GM23338 (cell line): ENCODE data around the gene TOGARAM1. TPM values are rescaled to one million over a fixed set of nuclear protein-coding genes. Genes with fewer than 3 reads are reported as not detected.

ENCODE experiments used
- ATAC-seq: fragments of 200-7000 bp; cut with Tn5 transposase; 3 replicates; pipeline ENCODE4 v1.9.1; 2020
- DNase-seq: peaks from one replicate; pipeline ENCODE4 v3.0.0-alpha.2; 2015; ENCODE audit warnings: low spot score
- H2AFZ ChIP-seq: fragments of 200-600 bp; sonication (generic); 2 replicates; pipeline ENCODE4 v1.8.0; 2016; ENCODE audit warnings: antibody characterized with exemption, mild to moderate bottlenecking, moderate library complexity
- H3F3A ChIP-seq: fragments of 200-600 bp; sonication (generic); replicated peaks from 2 replicates; pipeline ENCODE4 v1.8.0; 2017; ENCODE audit warnings: antibody characterized with exemption, mixed run types, low read depth
- H3K27ac ChIP-seq: fragments of 200-600 bp; sonication (generic); 2 replicates; pipeline ENCODE4 v1.6.1; 2016; ENCODE audit warnings: low read depth
- H3K27me3 ChIP-seq: fragments of 200-600 bp; sonication (generic); 2 replicates; pipeline ENCODE4 v1.8.0; 2016; ENCODE audit warnings: mild to moderate bottlenecking, mixed run types, moderate library complexity; ENCODE audit not compliant: insufficient read depth
- H3K36me3 ChIP-seq: fragments of 200-600 bp; sonication (generic); 2 replicates; pipeline ENCODE4 v1.8.0; 2016; ENCODE audit warnings: mild to moderate bottlenecking; ENCODE audit not compliant: insufficient read depth
- H3K4me1 ChIP-seq: fragments of 200-600 bp; sonication (generic); 2 replicates; pipeline ENCODE4 v1.8.0; 2016; ENCODE audit warnings: mild to moderate bottlenecking, moderate library complexity; ENCODE audit not compliant: insufficient read depth
- H3K4me2 ChIP-seq: fragments of 200-600 bp; sonication (generic); 2 replicates; pipeline ENCODE4 v1.7.1; 2017; ENCODE audit warnings: mixed run types
- H3K4me3 ChIP-seq: fragments of 200-600 bp; sonication (generic); 2 replicates; pipeline ENCODE4 v1.6.1; 2016; ENCODE audit warnings: mixed run types
- H3K79me2 ChIP-seq: fragments of 200-600 bp; sonication (generic); replicated peaks from 2 replicates; pipeline ENCODE4 v1.8.0; 2017; ENCODE audit warnings: mild to moderate bottlenecking; ENCODE audit not compliant: insufficient read depth
- H3K9me2 ChIP-seq: fragments of 200-600 bp; sonication (generic); 2 replicates; pipeline ENCODE4 v1.8.0; 2017; ENCODE audit not compliant: insufficient read depth
- H4K20me1 ChIP-seq: fragments of 200-600 bp; sonication (generic); replicated peaks from 2 replicates; pipeline ENCODE4 v1.8.0; 2017; ENCODE audit warnings: mild to moderate bottlenecking; ENCODE audit not compliant: insufficient read depth
- H3K27ac Mint-ChIP-seq: 2 replicates; pipeline ENCODE4 v1.8.0; 2020; ENCODE audit warnings: inconsistent platforms, mild to moderate bottlenecking, moderate library complexity, mixed read lengths
- H3K27me3 Mint-ChIP-seq: 3 replicates; pipeline ENCODE4 v1.8.0; 2022; ENCODE audit warnings: low read depth, mild to moderate bottlenecking, moderate library complexity, mixed read lengths, inconsistent platforms; ENCODE audit not compliant: insufficient read depth, poor library complexity
- H3K36me3 Mint-ChIP-seq: 3 replicates; pipeline ENCODE4 v1.8.0; 2021; ENCODE audit warnings: low read depth, mild to moderate bottlenecking, inconsistent platforms, moderate library complexity, mixed read lengths
- H3K4me1 Mint-ChIP-seq: 3 replicates; pipeline ENCODE4 v1.8.0; 2020; ENCODE audit warnings: mild to moderate bottlenecking, inconsistent platforms, mixed read lengths
- H3K4me3 Mint-ChIP-seq: 3 replicates; pipeline ENCODE4 v1.8.0; 2021; ENCODE audit warnings: moderate library complexity, mild to moderate bottlenecking, inconsistent platforms, mixed read lengths
- H3K9me3 Mint-ChIP-seq: 3 replicates; pipeline ENCODE4 v1.8.0; 2020; ENCODE audit warnings: moderate library complexity, mild to moderate bottlenecking, inconsistent platforms, mixed read lengths
- CREB1 ChIP-seq: fragments of 250-450 bp; sonication (Bioruptor Pico); IDR thresholded peaks from 2 replicates; pipeline ENCODE4 v1.5.0; 2020; ENCODE audit warnings: low read depth, mild to moderate bottlenecking, moderate library complexity
- CTCF ChIP-seq, 2 experiments: fragments of 200-600 bp in 1 of 2; sonication (generic) in 1 of 2; conservative IDR thresholded peaks; 2 replicates each; pipeline versions ENCODE4 v1.5.1 to v1.6.1; 2016 to 2017; ENCODE audit warnings: antibody characterized with exemption in 2 of 2, low read depth in 2 of 2, mild to moderate bottlenecking in 2 of 2, moderate library complexity in 1 of 2
- ETS1 ChIP-seq: IDR thresholded peaks from 2 replicates; pipeline ENCODE4 v1.6.1; 2016; ENCODE audit warnings: antibody characterized with exemption
- EZH2 ChIP-seq: fragments of 200-600 bp; sonication (generic); IDR thresholded peaks from one replicate; pipeline ENCODE4 v1.8.0; 2017; ENCODE audit warnings: antibody characterized with exemption, mild to moderate bottlenecking, low read depth; ENCODE audit not compliant: unreplicated experiment
- EZH2phosphoT487 ChIP-seq: fragments of 200-600 bp; sonication (generic); IDR thresholded peaks from one replicate; pipeline ENCODE4 v1.8.1; 2018; ENCODE audit warnings: antibody characterized with exemption; ENCODE audit not compliant: unreplicated experiment
- JUNB ChIP-seq: IDR thresholded peaks from one replicate; pipeline ENCODE4 v1.6.1; 2016; ENCODE audit warnings: antibody characterized with exemption; ENCODE audit not compliant: unreplicated experiment
- NANOG ChIP-seq: IDR thresholded peaks from 2 replicates; pipeline ENCODE4 v1.6.1; 2016; ENCODE audit warnings: antibody characterized with exemption, borderline replicate concordance
- POLR2AphosphoS5 ChIP-seq: IDR thresholded peaks from 2 replicates; pipeline ENCODE4 v1.6.1; 2016; ENCODE audit warnings: antibody characterized with exemption, low read depth
- REST ChIP-seq: IDR thresholded peaks from one replicate; pipeline ENCODE4 v1.6.1; 2018; ENCODE audit warnings: antibody characterized with exemption; ENCODE audit not compliant: unreplicated experiment
- STAT1 ChIP-seq: IDR thresholded peaks from one replicate; pipeline ENCODE4 v1.6.1; 2016; ENCODE audit warnings: antibody characterized with exemption; ENCODE audit not compliant: unreplicated experiment
- ZNF114 ChIP-seq: fragments of 250-450 bp; sonication (Bioruptor Pico); IDR thresholded peaks from 2 replicates; pipeline ENCODE4 v1.5.0; 2020; ENCODE audit warnings: mild to moderate bottlenecking, moderate library complexity
- ZNF331 ChIP-seq: fragments of 250-450 bp; sonication (Bioruptor Pico); IDR thresholded peaks from 2 replicates; pipeline ENCODE4 v1.5.0; 2020; ENCODE audit warnings: low read depth, mild to moderate bottlenecking, moderate library complexity
- ZNF462 ChIP-seq: fragments of 250-450 bp; sonication (Bioruptor Pico); IDR thresholded peaks from 2 replicates; pipeline ENCODE4 v1.5.0; 2020; ENCODE audit warnings: mild to moderate bottlenecking, moderate library complexity
- polyA plus RNA-seq: library from polyadenylated mRNA; unstranded; fragments of >200 nt; fragmentation: Nextera tagmentation; extraction: Ambion mirVana; gene quantifications from 2 replicates; pipeline ENCODE4 v1.2.1, GENCODE V29; 2016
- total RNA-seq: library from RNA; depleted of rRNA; stranded (reverse); fragments of >200 nt; shearing (Covaris generic); gene quantifications from 2 replicates; pipeline ENCODE4 v1.2.3, GENCODE V29; 2014

Gene TOGARAM1
- total and polyA plus RNA-seq, 2 experiments from 2014 or later: 9.6 to 9.8 TPM

GRCh38 chr14:45048385-45048784 lies 86.4 kb downstream of the TOGARAM1 start (continued):
- TF ChIP-seq EZH2: no peak
- TF ChIP-seq CTCF (conservative IDR thresholded peaks at IDR 0.05; ENCODE audit: low read depth in 2 of 2): no peak

- Mint-ChIP-seq H3K27ac (no peak overlapping the region), H3K4me1 (no peaks in the 10 kb centered on the region), H3K4me3 (no peak overlapping the region), H3K27me3 (peaks cover 2% of the 10 kb centered on the region), H3K9me3 (no peaks in the 10 kb centered on the region), H3K36me3 (peaks cover 23% of the 10 kb centered on the region)
- H3K4me1 ChIP-seq: no peaks in the 10 kb centered on the region
- no peaks in the 10 kb centered on the region for H3K36me3 ChIP-seq
- H3K79me2 ChIP-seq: no peaks in the 10 kb centered on the region
- no peak overlapping the region for H2AFZ ChIP-seq
- no peak overlapping the region for H3K4me3 ChIP-seq
- ATAC-seq (no peak), DNase-seq (no peak)
- no peak overlapping the region for H3K27ac ChIP-seq
- H4K20me1 ChIP-seq: no peaks in the 10 kb centered on the region; the same call in 1 of the 2 replicates
- no peak for TF ChIP-seq EZH2phosphoT487
- no peak for TF ChIP-seq ZNF114
- no peak for TF ChIP-seq ZNF331 (CRISPR knock-in tag)
- no peak for TF ChIP-seq STAT1
- TF ChIP-seq EZH2: no peak
- TF ChIP-seq CREB1: no peak
- no peak for TF ChIP-seq JUNB
- TF ChIP-seq NANOG: no peak
- no peak for TF ChIP-seq REST
- TF ChIP-seq ETS1: no peak
- no peak for TF ChIP-seq POLR2AphosphoS5
- no peak for TF ChIP-seq ZNF462 (CRISPR knock-in tag)
- H3K4me2 ChIP-seq: no peak overlapping the region
- no peaks in the 10 kb centered on the region for H3F3A ChIP-seq
- no peaks in the 10 kb centered on the region for H3K9me2 ChIP-seq
- no peaks in the 10 kb centered on the region for H3K27me3 ChIP-seq
Measured at GRCh38 chr14:45051180-45051579, 89.2 kb downstream of the TOGARAM1 start.
